Naive thymus-derived CD8-positive, alpha-beta T cell (primary cell): Measurements from ENCODE around the gene MRPS15. TPM values are rescaled to one million over a fixed set of nuclear protein-coding genes. Genes with fewer than 3 reads are reported as not detected.
"Not testable (repeated sequence)": the region's sequence is repeated elsewhere in the genome, so short reads cannot be mapped to it uniquely, and the experiment has no call there.

Source experiments
- ATAC-seq, 2 donors: fragments of 150-1000 bp; cut with Tn5 transposase in 1 of 2; sonication (Bioruptor Pico), chemical (Tn5 transposase) in 1 of 2; 1 replicate in 1 of 2; 2 replicates in 1 of 2; pipeline ENCODE4 v1.10.0; 2021; ENCODE audit warnings: mild to moderate bottlenecking in 2 of 2, moderate library complexity in 2 of 2
- POLR2A ChIA-PET: fragments of 350-600 bp; sonication (Branson Sonifier 250); formaldehyde crosslinking; loops from one replicate; lab custom pipeline; 2021; ENCODE audit warnings: antibody characterized with exemption; lab: Charles Lee
- DNase-seq, 10 donors: peaks; one replicate each; pipeline versions ENCODE4 v3.0.0 to v3.0.0-alpha.2; 2020 to 2022
- H3K27ac Mint-ChIP-seq, 10 donors: one replicate each; pipeline ENCODE4 v1.8.0; 2020 to 2022; ENCODE audit warnings: mild to moderate bottlenecking in 10 of 10, mixed read lengths in 10 of 10, moderate library complexity in 4 of 10, inconsistent platforms in 1 of 10
- H3K27me3 Mint-ChIP-seq, 5 donors: one replicate each; pipeline ENCODE4 v1.8.0; 2021 to 2022; ENCODE audit warnings: mixed read lengths in 5 of 5
- H3K36me3 Mint-ChIP-seq, 3 donors: one replicate each; pipeline ENCODE4 v1.8.0; 2020 to 2022; ENCODE audit warnings: mixed read lengths in 3 of 3, mild to moderate bottlenecking in 2 of 3, inconsistent platforms in 1 of 3
- H3K4me1 Mint-ChIP-seq, 4 donors: one replicate each; pipeline ENCODE4 v1.8.0; 2021 to 2022; ENCODE audit warnings: mixed read lengths in 4 of 4
- H3K4me3 Mint-ChIP-seq, 10 donors: one replicate each; pipeline ENCODE4 v1.8.0; 2020 to 2022; ENCODE audit warnings: mild to moderate bottlenecking in 10 of 10, mixed read lengths in 10 of 10, moderate library complexity in 6 of 10, inconsistent platforms in 1 of 10
- H3K9me3 Mint-ChIP-seq, 9 donors: one replicate each; pipeline ENCODE4 v1.8.0; 2020 to 2022; ENCODE audit warnings: mixed read lengths in 9 of 9, mild to moderate bottlenecking in 3 of 9, inconsistent platforms in 1 of 9, moderate library complexity in 1 of 9
- polyA plus RNA-seq, 3 donors: library from polyadenylated mRNA; unstranded; fragments of 300-500 nt; fragmentation: Illumina TruSeq; gene quantifications; one replicate each; pipeline ENCODE4 v1.2.3, GENCODE V29; 2021
- total RNA-seq, 8 experiments: library from RNA in 2 of 8; stranded (reverse) in 2 of 8; gene quantifications; one replicate each; pipeline ENCODE4 v1.2.3 and lab custom pipeline; 2021 to 2026

Gene MRPS15
- total RNA-seq (10 to 100 TPM; 38.6 to 41.4 TPM), polyA plus RNA-seq (10 to 100 TPM; 87.2 to 95.9 (median 87.7) TPM), total RNA-seq (lab: John Stamatoyannopoulos, UW) (34.7 to 102 (median 39.7) reads per million in 6 experiments)

DNA sequence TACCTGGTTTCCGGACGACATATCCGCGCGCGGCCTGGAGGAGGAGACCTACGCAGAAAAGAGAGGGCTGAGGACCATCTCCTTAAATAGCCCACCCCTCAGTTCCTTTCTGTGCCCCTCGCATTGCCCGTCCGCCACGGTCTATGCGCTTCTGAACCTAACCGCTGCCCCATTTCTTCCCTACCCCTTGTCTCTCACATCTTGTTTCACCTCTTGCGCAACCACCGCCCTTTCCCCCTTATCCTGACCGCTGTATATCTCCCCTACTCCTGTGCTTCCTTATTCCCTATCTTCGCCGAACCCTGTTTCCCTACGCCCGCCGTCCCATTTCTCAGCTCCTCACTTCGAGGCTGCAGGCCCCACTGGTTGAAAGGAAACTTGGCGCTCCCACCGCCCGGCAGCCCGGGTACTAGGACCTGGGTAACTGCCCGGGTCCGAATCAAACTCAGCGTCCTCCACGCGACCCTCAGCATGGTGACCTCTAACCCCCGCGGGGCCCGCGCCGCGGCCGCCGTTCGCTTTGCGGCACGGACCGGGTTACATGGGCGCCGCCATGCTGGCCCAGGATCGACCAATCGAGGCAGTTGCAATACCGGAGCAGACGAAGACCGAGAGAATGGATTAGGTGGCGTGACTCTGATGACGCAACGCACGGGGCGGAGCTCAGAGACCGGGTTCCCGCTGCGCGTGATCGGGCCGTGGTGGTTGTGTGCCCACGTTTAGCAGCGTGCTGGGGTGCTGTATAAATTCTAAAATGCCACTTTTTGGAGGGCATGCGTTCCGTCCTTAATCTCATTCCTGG lies at the start of gene MRPS15:
TSS of gene MRPS15 (minus strand) at position 582 of the 802 bp plus-strand sequence. CDS start at position 473, 109 bp downstream.
- peaks cover 12 to 36% (median 32%) of the 10 kb centered on the region in 4 donors for H3K4me1 Mint-ChIP-seq
- ATAC-seq (peak; percentile 95 to 97), DNase-seq (peak; percentile 84 to 96 (median 92))
- H3K4me3 Mint-ChIP-seq = peak within 1 kb of the TSS; percentile 95 to 100 (median 98)
- no peaks in the 10 kb centered on the region for H3K9me3 Mint-ChIP-seq
- POLR2A ChIA-PET = interaction anchor here (0.5 to 2.0 kb wide), 9 partner anchors 9 to 1228 kb away, joined by 3 to 35 read pairs (median 4); partner anchors contain the start of genes CDCA8, LSM10, OSCP1 and THRAP3
- H3K36me3 Mint-ChIP-seq = peaks cover 8 to 26% (median 9%) of the 10 kb centered on the region in 3 donors
- H3K27me3 Mint-ChIP-seq = no peaks in the 10 kb centered on the region
- H3K27ac Mint-ChIP-seq = peak within 1 kb of the TSS; percentile 95 to 99 (median 98)

GRCh38 chr1:36512842-36513241 lies 48.7 kb upstream of the MRPS15 start:
- ATAC-seq = no peak

GRCh38 chr1:36511804-36512798 lies 47.9 kb upstream of the MRPS15 start:
- Mint-ChIP-seq H3K27ac (no peak overlapping the region), H3K4me3 (no peak overlapping the region), H3K36me3 (no peaks in the 10 kb centered on the region), H3K27me3 (peaks cover 2 to 22% (median 9%) of the 10 kb centered on the region in 5 donors), H3K9me3 (no peaks in the 10 kb centered on the region), H3K4me1 (no peaks in the 10 kb centered on the region)
- ATAC-seq = no peak
- no peak for DNase-seq
- POLR2A ChIA-PET = no interaction called here

More at GRCh38 chr1:36512842-36513241, 48.7 kb upstream of the MRPS15 start:
- no peaks in the 10 kb centered on the region for H3K9me3 Mint-ChIP-seq
- H3K27me3 Mint-ChIP-seq = peaks cover 1 to 16% (median 3%) of the 10 kb centered on the region in 5 donors
- POLR2A ChIA-PET = no interaction called here
- H3K4me1 Mint-ChIP-seq = no peaks in the 10 kb centered on the region
- no peak for DNase-seq
- no peak overlapping the region for H3K27ac Mint-ChIP-seq
- no peaks in the 10 kb centered on the region for H3K36me3 Mint-ChIP-seq
- H3K4me3 Mint-ChIP-seq = no peak overlapping the region

DNA sequence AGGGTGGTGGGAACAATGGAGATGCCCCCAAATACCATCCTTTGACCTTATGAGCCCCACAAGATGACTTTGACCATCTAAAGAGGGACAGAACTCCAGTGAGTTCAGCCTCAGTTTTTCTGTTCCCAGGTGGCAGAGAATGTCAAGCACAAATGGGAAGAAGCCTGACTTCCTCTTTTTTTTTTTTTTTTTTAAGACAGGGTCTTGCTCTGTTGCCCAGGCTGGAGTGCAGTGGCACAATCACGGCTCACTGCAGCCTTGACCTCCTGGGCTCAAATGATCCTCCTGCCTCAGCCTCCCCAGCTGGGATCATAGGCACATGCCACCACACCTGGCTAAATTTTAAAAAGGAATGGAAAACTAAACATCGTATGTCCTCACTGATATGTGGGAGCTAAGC lies 47.0 kb upstream of the MRPS15 start:
- DNase-seq, H3K36me3 Mint-ChIP-seq, H3K4me1 Mint-ChIP-seq, H3K4me3 Mint-ChIP-seq, H3K27ac Mint-ChIP-seq, POLR2A ChIA-PET, ATAC-seq, H3K9me3 Mint-ChIP-seq: not testable (repeated sequence)
- peaks cover 10 to 30% (median 12%) of the 10 kb centered on the region in 5 donors for H3K27me3 Mint-ChIP-seq

DNA sequence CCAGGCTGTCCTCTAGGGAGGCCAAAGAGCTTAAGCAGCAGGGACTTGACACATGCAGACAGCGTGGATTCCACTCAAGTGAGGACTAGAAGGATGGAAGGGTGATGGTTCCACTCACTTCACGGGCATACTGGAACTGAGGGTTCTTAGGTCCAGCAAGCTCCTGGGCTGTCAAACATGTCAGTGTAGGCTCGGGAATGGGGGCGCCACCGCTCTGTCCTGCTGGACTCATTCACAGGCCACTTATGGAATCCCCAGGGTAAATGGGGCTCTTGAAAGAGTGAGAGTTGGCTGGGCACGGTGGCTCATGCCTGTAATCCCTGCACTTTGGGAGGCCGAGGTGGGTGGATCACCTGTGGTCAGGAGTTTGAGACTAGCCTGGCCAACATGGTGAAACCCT lies 46.2 kb upstream of the MRPS15 start:
- POLR2A ChIA-PET = no interaction called here
- H3K4me1 Mint-ChIP-seq = no peaks in the 10 kb centered on the region
- ATAC-seq (no peak), DNase-seq (no peak)
- H3K9me3 Mint-ChIP-seq = no peaks in the 10 kb centered on the region
- peaks cover 10 to 33% (median 12%) of the 10 kb centered on the region in 5 donors for H3K27me3 Mint-ChIP-seq
- no peak overlapping the region for H3K27ac Mint-ChIP-seq
- H3K4me3 Mint-ChIP-seq = no peak overlapping the region
- H3K36me3 Mint-ChIP-seq = no peaks in the 10 kb centered on the region

DNA sequence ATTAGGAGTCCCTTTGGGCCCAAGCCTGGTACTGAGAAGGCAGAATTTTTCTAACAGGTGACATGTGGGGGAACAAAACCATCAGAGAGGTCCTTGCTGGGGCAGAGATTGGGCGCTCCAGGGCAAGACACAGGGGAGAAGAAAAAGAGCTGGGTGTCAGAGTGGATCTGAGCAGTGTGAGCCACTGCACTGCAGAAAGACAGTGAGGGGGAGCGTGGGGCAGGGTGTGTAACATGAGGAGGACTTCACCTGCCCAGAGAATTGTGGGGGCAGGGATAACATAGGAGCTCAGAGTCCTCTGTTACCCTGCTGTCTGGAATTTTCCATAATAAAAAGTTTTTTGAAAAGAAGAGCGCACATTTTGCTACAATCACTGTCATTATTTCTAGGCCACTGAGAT lies 44.1 kb upstream of the MRPS15 start:
- Mint-ChIP-seq H3K9me3 (no peaks in the 10 kb centered on the region), H3K27ac (peak overlapping the region in 1 of 10 donors; percentile 64), H3K27me3 (peaks cover 11 to 21% (median 14%) of the 10 kb centered on the region in 5 donors), H3K4me3 (no peak overlapping the region), H3K4me1 (no peaks in the 10 kb centered on the region), H3K36me3 (no peaks in the 10 kb centered on the region)
- no peak for DNase-seq
- POLR2A ChIA-PET = no interaction called here
- ATAC-seq = no peak

DNA sequence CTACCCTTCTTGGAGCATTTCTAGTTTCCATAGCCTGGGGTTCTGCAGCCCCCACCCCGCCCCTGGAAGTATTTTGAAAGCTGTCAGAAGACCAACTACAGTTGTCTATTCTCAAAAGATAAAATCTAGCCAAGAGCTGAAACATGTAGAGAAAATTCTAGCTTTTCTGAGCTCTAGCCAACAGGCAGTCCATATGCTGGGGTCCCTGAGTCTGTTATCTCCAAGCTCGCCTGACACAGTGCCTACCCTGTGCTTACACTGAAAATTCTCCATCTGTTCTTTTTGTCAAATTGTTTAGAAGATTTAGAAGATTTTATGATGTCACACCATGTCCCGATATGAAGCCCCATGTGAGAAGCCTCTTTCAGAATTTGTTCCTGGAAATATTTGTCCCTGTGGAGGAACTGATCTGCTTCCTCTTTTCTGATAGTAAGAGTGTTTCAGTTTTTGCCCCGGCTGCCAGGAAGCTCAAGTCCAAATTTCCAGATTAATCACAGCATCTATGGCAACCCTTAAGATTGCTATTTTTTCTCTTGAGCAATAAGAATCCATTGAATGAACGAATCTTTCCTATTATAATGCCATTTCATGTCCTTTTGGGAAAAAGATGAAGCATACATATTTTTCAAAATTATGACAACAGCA lies 42.2 kb upstream of the MRPS15 start:
- POLR2A ChIA-PET = no interaction called here
- Mint-ChIP-seq H3K4me1 (no peaks in the 10 kb centered on the region), H3K36me3 (no peaks in the 10 kb centered on the region), H3K27ac (no peak overlapping the region), H3K4me3 (no peak overlapping the region), H3K9me3 (no peaks in the 10 kb centered on the region), H3K27me3 (peaks cover 10 to 21% (median 21%) of the 10 kb centered on the region in 5 donors)
- ATAC-seq = no peak
- DNase-seq = peak in 1 of 10 donors; percentile 9

- H3K9me3 Mint-ChIP-seq = no peaks in the 10 kb centered on the region
- no peak for ATAC-seq
- no peaks in the 10 kb centered on the region for H3K36me3 Mint-ChIP-seq
Observed at GRCh38 chr1:36503733-36504132, 39.5 kb upstream of the MRPS15 start.

DNA sequence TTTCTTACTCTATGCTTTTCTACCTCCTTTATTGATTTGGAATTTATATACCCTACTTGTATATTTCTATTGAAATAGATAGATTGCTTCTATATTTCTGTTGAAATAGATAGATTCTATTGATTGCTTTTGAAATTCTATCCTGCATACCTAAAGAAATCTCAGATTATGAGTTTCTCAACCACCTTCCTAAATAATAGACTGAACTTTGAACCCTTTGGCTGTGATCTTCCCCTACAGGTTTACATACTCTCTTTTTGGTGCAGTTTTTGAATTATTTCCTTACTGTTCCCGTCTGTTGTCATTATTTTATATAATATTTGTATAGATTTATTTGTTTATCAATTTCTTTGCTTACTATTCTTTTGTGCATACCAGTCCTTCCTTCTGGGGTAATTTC lies 39.0 kb upstream of the MRPS15 start:
- DNase-seq (no peak), ATAC-seq (no peak)
- Mint-ChIP-seq H3K27me3 (peaks cover 10 to 21% (median 19%) of the 10 kb centered on the region in 5 donors), H3K36me3 (no peaks in the 10 kb centered on the region), H3K9me3 (no peaks in the 10 kb centered on the region), H3K4me3 (no peak overlapping the region), H3K27ac (no peak overlapping the region), H3K4me1 (no peaks in the 10 kb centered on the region)
- POLR2A ChIA-PET = no interaction called here

More at GRCh38 chr1:36503733-36504132, 39.5 kb upstream of the MRPS15 start:
- no peak overlapping the region for H3K27ac Mint-ChIP-seq
- peaks cover 10 to 21% (median 21%) of the 10 kb centered on the region in 5 donors for H3K27me3 Mint-ChIP-seq
- H3K4me1 Mint-ChIP-seq = no peaks in the 10 kb centered on the region
- no peak overlapping the region for H3K4me3 Mint-ChIP-seq
- POLR2A ChIA-PET = no interaction called here
- no peak for DNase-seq

DNA sequence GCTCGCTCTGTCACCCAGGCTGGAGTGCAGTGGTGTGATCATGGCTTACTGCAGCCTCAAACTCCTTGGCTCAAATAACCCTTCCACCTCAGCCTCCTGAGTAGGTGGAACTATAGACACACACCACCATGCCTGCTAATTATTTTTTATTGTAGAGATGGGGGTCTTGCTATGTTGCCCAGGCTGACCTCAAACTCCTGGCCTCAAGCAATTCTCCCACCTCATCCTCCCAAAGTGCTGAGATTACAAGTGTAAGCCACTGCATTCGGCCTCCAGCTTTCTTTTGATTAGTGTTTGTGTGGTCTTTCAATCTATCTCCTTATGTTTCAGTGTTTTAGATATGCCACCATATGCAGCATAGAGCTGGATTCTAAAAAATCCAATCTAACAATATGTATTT lies 38.4 kb upstream of the MRPS15 start:
- Mint-ChIP-seq H3K4me1 (no peaks in the 10 kb centered on the region), H3K27ac (no peak overlapping the region), H3K9me3 (no peaks in the 10 kb centered on the region), H3K27me3 (peaks cover 8 to 19% (median 15%) of the 10 kb centered on the region in 5 donors), H3K4me3 (no peak overlapping the region), H3K36me3 (no peaks in the 10 kb centered on the region)
- DNase-seq (no peak), ATAC-seq (no peak)
- POLR2A ChIA-PET = no interaction called here

DNA sequence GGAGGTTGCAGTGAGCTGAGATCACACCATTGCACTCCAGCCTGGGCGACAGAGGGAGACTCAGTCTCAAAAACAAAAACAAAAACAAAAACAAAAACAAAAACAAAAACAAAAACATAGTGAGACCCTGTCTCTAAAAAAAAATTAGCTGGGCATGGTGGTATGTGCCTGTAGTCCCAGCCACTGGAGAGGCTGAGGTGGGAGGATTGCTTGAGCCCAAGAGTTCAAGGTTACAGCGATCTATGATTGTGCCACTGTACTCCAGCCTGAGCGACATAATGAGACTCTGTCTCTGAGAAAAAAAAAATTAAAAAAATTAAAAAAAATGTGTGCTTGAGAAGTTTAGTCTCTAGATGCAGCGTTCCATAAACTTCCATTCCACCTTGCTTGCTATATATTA lies 37.7 kb upstream of the MRPS15 start:
- H3K4me3 Mint-ChIP-seq, H3K9me3 Mint-ChIP-seq, H3K27ac Mint-ChIP-seq, ATAC-seq, H3K36me3 Mint-ChIP-seq, POLR2A ChIA-PET, DNase-seq, H3K4me1 Mint-ChIP-seq: not testable (repeated sequence)
- H3K27me3 Mint-ChIP-seq = peaks cover 5 to 18% (median 10%) of the 10 kb centered on the region in 5 donors

DNA sequence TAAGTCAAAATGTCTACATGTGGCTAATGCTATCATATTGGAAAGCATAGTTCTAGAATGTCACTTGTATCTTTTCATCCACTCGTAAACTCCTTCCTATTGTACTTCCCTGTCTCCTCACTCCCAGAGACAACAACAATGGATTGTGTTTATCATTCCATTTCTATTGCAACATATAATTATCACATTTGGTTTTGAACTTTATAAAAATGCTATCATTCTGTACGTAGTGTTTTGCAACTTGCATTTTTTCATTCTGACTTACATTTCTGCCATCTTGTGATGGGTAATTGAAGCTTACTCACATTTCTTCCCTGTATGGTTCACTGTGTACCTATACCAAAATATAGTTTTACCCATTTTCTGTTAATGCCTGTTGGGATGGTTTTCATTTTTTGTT lies 33.0 kb upstream of the MRPS15 start:
- Mint-ChIP-seq H3K27ac (no peak overlapping the region), H3K9me3 (no peaks in the 10 kb centered on the region), H3K27me3 (peaks cover 0 to 11% (median 7%) of the 10 kb centered on the region in 5 donors), H3K4me3 (no peak overlapping the region), H3K4me1 (no peaks in the 10 kb centered on the region), H3K36me3 (peaks cover 0 to 2% (median 0%) of the 10 kb centered on the region in 3 donors)
- POLR2A ChIA-PET = no interaction called here
- no peak for DNase-seq
- ATAC-seq = no peak
